ENCODE data around the gene ROBO4.

DNA sequence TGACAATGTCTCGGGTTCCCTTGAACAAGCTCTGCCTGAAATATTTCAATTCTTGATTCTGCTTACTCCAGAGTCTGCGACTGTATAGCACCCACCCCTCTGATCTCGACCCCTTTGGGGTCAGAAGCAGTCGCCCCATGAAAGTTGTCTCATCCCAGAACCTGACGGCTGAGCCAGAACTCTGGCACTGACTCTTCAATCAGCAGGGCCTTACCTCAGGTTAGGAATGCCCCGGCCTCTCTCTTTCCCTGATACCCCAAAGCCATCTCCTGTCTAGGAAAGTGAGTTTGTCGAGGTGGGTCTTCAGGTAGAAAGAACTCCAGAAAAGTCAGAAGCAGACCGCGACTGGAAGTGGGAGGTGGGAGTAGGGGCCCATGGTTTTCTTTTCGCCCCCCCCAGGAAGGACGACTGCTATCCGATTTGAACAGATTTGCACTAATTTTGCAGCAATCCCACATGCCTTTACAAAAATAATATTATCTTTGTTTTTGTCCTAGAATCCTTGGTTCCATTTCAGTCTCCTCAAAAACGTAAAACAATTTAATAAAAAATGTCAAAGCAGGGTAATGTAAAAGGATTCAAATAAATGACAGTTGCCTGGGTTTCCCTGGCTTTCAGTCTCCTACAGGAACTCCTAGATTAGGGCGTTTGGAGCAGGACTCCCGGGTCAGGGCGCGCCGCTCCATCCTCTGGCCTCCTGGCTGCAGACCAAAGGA, 33.3 kb downstream of the ROBO4 start:
- TF ChIP-seq, protein P1, sequence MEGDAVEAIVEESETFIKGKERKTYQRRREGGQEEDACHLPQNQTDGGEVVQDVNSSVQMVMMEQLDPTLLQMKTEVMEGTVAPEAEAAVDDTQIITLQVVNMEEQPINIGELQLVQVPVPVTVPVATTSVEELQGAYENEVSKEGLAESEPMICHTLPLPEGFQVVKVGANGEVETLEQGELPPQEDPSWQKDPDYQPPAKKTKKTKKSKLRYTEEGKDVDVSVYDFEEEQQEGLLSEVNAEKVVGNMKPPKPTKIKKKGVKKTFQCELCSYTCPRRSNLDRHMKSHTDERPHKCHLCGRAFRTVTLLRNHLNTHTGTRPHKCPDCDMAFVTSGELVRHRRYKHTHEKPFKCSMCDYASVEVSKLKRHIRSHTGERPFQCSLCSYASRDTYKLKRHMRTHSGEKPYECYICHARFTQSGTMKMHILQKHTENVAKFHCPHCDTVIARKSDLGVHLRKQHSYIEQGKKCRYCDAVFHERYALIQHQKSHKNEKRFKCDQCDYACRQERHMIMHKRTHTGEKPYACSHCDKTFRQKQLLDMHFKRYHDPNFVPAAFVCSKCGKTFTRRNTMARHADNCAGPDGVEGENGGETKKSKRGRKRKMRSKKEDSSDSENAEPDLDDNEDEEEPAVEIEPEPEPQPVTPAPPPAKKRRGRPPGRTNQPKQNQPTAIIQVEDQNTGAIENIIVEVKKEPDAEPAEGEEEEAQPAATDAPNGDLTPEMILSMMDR (IDR thresholded peaks at IDR 0.05): no peak
- no peak for TF ChIP-seq POLR2A (IDR thresholded peaks at IDR 0.05)

All from esophagus squamous epithelium (tissue), 4 donors.